NCI-H2107 treated with DMSO at 0.1 percent for 48 hours (cell line): ENCODE data around the gene TTC23.

Source experiments
- DNase-seq: peaks from one replicate; lab custom pipeline; 2025; ENCODE audit not compliant: unreplicated experiment; lab: John Stamatoyannopoulos, UW

TTC23 gene

GRCh38 chr15:99106417-99107220, 142.8 kb downstream of the TTC23 start:
- no peak for DNase-seq

GRCh38 chr15:99105514-99106341, 143.7 kb downstream of the TTC23 start:
- DNase-seq, result no peak

GRCh38 chr15:99104788-99105513, 144.4 kb downstream of the TTC23 start, which contains the start of gene SYNM:
Gene SYNM (plus strand): TSS chr15:99105080. CDS start chr15:99105200, 120 bp downstream.
- DNase-seq, result peak; percentile 17

GRCh38 chr15:99103279-99103678, 146.1 kb downstream of the TTC23 start:
- no peak for DNase-seq

- no peak for DNase-seq
Observed at GRCh38 chr15:99102332-99103235, 146.8 kb downstream of the TTC23 start.

GRCh38 chr15:99101501-99101900, 147.9 kb downstream of the TTC23 start:
- no peak for DNase-seq

- peak; percentile 2 for DNase-seq
Observed at GRCh38 chr15:99100245-99101173, 148.9 kb downstream of the TTC23 start.

GRCh38 chr15:99099661-99100060, 149.7 kb downstream of the TTC23 start:
- DNase-seq, result no peak

- no peak for DNase-seq
Observed at GRCh38 chr15:99098991-99099390, 150.4 kb downstream of the TTC23 start.

- no peak for DNase-seq
Observed at GRCh38 chr15:99098426-99098825, 151.0 kb downstream of the TTC23 start.

- DNase-seq, result no peak
Observed at GRCh38 chr15:99097441-99098410, 151.7 kb downstream of the TTC23 start.

- DNase-seq, result no peak
Observed at GRCh38 chr15:99096894-99097426, 152.4 kb downstream of the TTC23 start.

GRCh38 chr15:99096173-99096893, 153.0 kb downstream of the TTC23 start:
- DNase-seq, result no peak

GRCh38 chr15:99095626-99096025, 153.8 kb downstream of the TTC23 start:
- no peak for DNase-seq

- no peak for DNase-seq
Observed at GRCh38 chr15:99092554-99093172, 156.7 kb downstream of the TTC23 start.

GRCh38 chr15:99090938-99091337, 158.4 kb downstream of the TTC23 start:
- DNase-seq, result no peak
